Neural crest cell (in vitro differentiated cells): ENCODE data around the gene FSD1. TPM values are rescaled to one million over a fixed set of nuclear protein-coding genes. Genes with fewer than 3 reads are reported as not detected.

Source experiments
- DNase-seq: peaks from one replicate; pipeline ENCODE4 v3.0.0; 2021; ENCODE audit warnings: low read depth, mixed read lengths, low spot score
- H3K27ac Mint-ChIP-seq: one replicate; pipeline ENCODE4 v1.8.0; 2021; ENCODE audit warnings: mild to moderate bottlenecking, mixed read lengths; ENCODE audit not compliant: unreplicated experiment
- H3K27me3 Mint-ChIP-seq: 2 replicates; pipeline ENCODE4 v1.8.0; 2021; ENCODE audit warnings: low read depth, mild to moderate bottlenecking, mixed read lengths
- H3K36me3 Mint-ChIP-seq: 2 replicates; pipeline ENCODE4 v1.8.0; 2021; ENCODE audit warnings: low read depth, mild to moderate bottlenecking, mixed read lengths
- H3K4me1 Mint-ChIP-seq: 2 replicates; pipeline ENCODE4 v1.8.0; 2021; ENCODE audit warnings: mixed read lengths
- H3K4me3 Mint-ChIP-seq: one replicate; pipeline ENCODE4 v1.8.0; 2021; ENCODE audit warnings: mild to moderate bottlenecking, mixed read lengths
- H3K9me3 Mint-ChIP-seq: 2 replicates; pipeline ENCODE4 v1.8.0; 2021; ENCODE audit warnings: mixed read lengths
- CTCF ChIP-seq: fragments of 200-600 bp; sonication (generic); conservative IDR thresholded peaks from 2 replicates; pipeline ENCODE4 v1.5.0; 2021; ENCODE audit warnings: antibody characterized with exemption, mild to moderate bottlenecking
- total RNA-seq: library from RNA; stranded (reverse); gene quantifications from 2 replicates; pipeline ENCODE4 v1.2.1, GENCODE V29; 2021

The FSD1 gene
- total RNA-seq, 1 donor from 2014 or later, result 51.9 TPM

- H3K4me1 Mint-ChIP-seq, result peaks cover 7% of the 10 kb centered on the region
- H3K27ac Mint-ChIP-seq, result no peak overlapping the region
- H3K4me3 Mint-ChIP-seq, result no peak overlapping the region
Observed at GRCh38 chr19:4291184-4291732, 13.1 kb upstream of the FSD1 start.

GRCh38 chr19:4292515-4292914, 11.9 kb upstream of the FSD1 start:
- no peak overlapping the region for H3K27ac Mint-ChIP-seq
- peaks cover 7% of the 10 kb centered on the region for H3K4me1 Mint-ChIP-seq
- DNase-seq, result no peak
- H3K27me3 Mint-ChIP-seq, result peaks cover 11% of the 10 kb centered on the region
- no peaks in the 10 kb centered on the region for H3K36me3 Mint-ChIP-seq
- no peak overlapping the region for H3K4me3 Mint-ChIP-seq
- no peak for TF ChIP-seq CTCF
- no peaks in the 10 kb centered on the region for H3K9me3 Mint-ChIP-seq

More at GRCh38 chr19:4291184-4291732, 13.1 kb upstream of the FSD1 start:
- Mint-ChIP-seq H3K36me3 (no peaks in the 10 kb centered on the region), H3K27me3 (peaks cover 13% of the 10 kb centered on the region), H3K9me3 (no peaks in the 10 kb centered on the region)
- TF ChIP-seq CTCF, result no peak
- DNase-seq, result no peak

GRCh38 chr19:4294389-4294788, 10.0 kb upstream of the FSD1 start:
- no peaks in the 10 kb centered on the region for H3K36me3 Mint-ChIP-seq
- peaks cover 7% of the 10 kb centered on the region for H3K4me1 Mint-ChIP-seq

GRCh38 chr19:4295972-4296771, 8.2 kb upstream of the FSD1 start:
- Mint-ChIP-seq H3K27me3 (peaks cover 4% of the 10 kb centered on the region), H3K36me3 (no peaks in the 10 kb centered on the region), H3K9me3 (no peaks in the 10 kb centered on the region), H3K4me3 (no peak overlapping the region), H3K4me1 (peaks cover under 1% of the 10 kb centered on the region), H3K27ac (no peak overlapping the region)
- DNase-seq, result no peak
- no peak for TF ChIP-seq CTCF

More at GRCh38 chr19:4294389-4294788, 10.0 kb upstream of the FSD1 start:
- Mint-ChIP-seq H3K4me3 (no peak overlapping the region), H3K27ac (no peak overlapping the region), H3K27me3 (peaks cover 4% of the 10 kb centered on the region), H3K9me3 (no peaks in the 10 kb centered on the region)
- TF ChIP-seq CTCF, result no peak
- DNase-seq, result no peak

GRCh38 chr19:4297901-4298809, 6.2 kb upstream of the FSD1 start:
- Mint-ChIP-seq H3K4me3 (no peak overlapping the region), H3K36me3 (no peaks in the 10 kb centered on the region), H3K9me3 (no peaks in the 10 kb centered on the region), H3K4me1 (peaks cover 7% of the 10 kb centered on the region), H3K27ac (no peak overlapping the region), H3K27me3 (peaks cover 4% of the 10 kb centered on the region)
- TF ChIP-seq CTCF, result no peak
- no peak for DNase-seq
